Cardiac septum (tissue), 1 donor: Measurements from ENCODE around the gene TRAK2. TPM values are rescaled to one million over a fixed set of nuclear protein-coding genes. Genes with fewer than 3 reads are reported as not detected.

ENCODE experiments used
- DNase-seq: peaks from one replicate; pipeline ENCODE4 v3.0.0-alpha.2; 2020; ENCODE audit warnings: low spot score
- intact Hi-C: fragments of 100-400 bp; cut with DNase I; formaldehyde crosslinking; loops from one replicate; pipeline ENCODE4 v1.14.0; 2022
- total RNA-seq: library from RNA; stranded (reverse); fragmentation: NEBNext Ultra II Directional; extraction: Animal tissue kit (Norgen Biotek cat#: 25700); gene quantifications from one replicate; pipeline ENCODE4 v1.2.1, GENCODE V29; 2021
- donor health status: DM: no; HTN: no; CAD: no.

TRAK2 gene
- total RNA-seq, 1 donor from 2014 or later: 259 TPM

DNA sequence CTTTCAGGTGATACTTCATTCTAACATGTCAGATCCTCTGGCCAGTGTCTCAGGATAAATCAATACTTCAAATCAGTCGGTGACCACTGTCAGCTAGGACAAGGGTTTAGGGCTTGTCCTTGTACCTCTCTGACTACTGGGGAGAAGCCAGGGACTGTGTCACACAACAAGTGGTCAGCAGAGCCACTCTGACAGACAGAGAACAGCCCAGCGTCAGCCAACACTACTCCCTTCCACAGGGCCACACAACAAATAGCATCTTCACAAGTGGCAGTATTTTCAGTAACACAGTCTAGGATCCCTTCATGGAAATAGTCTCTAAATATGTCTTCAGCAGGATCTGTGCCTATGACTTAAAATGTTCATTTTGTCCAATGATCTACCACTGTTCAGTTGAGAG is 108.3 kb downstream of the TRAK2 start:
- DNase-seq: no peak
- intact Hi-C loops: no loop called here

GRCh38 chr2:201329409-201329808 is 121.8 kb downstream of the TRAK2 start:
- intact Hi-C loops: no loop called here
- DNase-seq: no peak

GRCh38 chr2:201327678-201328077 is 123.6 kb downstream of the TRAK2 start:
- DNase-seq: no peak
- intact Hi-C loops: no loop called here

Other genes starting within 250 kb of the TRAK2 start
- 4.5 TPM for gene CASP8, start 190.9 kb downstream of the TRAK2 start, total RNA-seq
- 12.0 TPM for gene FLACC1, start 94.1 kb downstream of the TRAK2 start, total RNA-seq
- gene STRADB, start 282 bp upstream of the TRAK2 start, total RNA-seq: 41.5 TPM
- gene TMEM237, start 192.0 kb upstream of the TRAK2 start, total RNA-seq: 17.0 TPM
- not detected for gene MPP4, start 247.2 kb upstream of the TRAK2 start, total RNA-seq